Activated naive CD4-positive, alpha-beta T cell (primary cell): Measurements from ENCODE around the gene SYT6.

ENCODE experiments used
- DNase-seq, 4 experiments: peaks; one replicate each; lab custom pipeline; 2025; lab: John Stamatoyannopoulos, UW

The SYT6 gene, protein sequence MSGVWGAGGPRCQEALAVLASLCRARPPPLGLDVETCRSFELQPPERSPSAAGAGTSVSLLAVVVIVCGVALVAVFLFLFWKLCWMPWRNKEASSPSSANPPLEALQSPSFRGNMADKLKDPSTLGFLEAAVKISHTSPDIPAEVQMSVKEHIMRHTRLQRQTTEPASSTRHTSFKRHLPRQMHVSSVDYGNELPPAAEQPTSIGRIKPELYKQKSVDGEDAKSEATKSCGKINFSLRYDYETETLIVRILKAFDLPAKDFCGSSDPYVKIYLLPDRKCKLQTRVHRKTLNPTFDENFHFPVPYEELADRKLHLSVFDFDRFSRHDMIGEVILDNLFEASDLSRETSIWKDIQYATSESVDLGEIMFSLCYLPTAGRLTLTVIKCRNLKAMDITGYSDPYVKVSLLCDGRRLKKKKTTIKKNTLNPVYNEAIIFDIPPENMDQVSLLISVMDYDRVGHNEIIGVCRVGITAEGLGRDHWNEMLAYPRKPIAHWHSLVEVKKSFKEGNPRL

GRCh38 chr1:114153261-114154145, at the start of gene SYT6:
SYT6 (minus strand) TSS chr1:114153869; CDS start chr1:114153772, 97 bp downstream.
- DNase-seq: no peak

- no peak for DNase-seq
Measured at GRCh38 chr1:114201486-114201885, 47.8 kb upstream of the SYT6 start.

GRCh38 chr1:114199017-114199594, 45.4 kb upstream of the SYT6 start:
- no peak for DNase-seq

DNA sequence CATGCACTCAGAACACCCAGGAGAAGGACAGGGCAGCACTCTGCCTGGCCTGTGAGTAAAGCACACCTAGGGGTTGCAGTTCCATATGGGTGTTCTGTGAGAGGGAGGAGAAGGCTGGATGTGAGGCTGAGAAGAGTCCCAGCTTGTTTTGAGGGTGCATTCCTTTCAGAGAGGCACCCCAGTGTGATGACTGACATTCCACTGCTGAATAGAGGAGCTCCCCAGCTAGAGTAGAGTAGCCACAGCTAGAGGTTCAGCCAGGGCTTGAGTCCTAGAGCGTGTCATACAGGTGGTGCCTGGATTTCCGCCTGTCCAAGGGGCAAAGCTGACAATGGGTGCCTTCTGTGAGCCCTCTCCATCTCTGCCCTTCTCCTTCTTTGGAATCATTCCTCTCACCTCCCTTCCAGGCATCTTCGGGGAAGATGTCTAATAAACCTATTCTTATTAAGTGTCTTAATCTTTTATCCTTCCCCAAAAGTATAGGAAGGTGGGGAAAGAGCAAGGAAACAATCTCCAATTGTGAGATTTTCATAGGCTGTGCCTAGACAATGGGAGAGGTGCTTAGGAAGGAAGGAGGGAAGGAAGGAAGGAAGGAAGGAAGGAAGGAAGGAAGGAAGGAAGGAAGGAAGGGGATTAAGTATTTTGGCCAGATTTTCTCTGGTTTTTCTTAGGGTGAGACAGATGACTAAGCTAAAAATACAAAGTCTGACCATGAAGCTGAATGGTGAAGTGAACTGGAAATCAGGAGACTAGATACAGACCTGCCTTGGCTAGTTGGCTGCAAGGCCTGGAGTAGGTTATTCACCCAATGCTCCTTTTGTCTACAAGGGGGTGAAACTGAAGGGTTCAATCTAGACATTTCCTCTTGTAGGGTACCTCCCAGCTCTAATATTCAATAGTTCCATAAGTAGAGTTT, 43.6 kb upstream of the SYT6 start:
- DNase-seq: no peak

DNA sequence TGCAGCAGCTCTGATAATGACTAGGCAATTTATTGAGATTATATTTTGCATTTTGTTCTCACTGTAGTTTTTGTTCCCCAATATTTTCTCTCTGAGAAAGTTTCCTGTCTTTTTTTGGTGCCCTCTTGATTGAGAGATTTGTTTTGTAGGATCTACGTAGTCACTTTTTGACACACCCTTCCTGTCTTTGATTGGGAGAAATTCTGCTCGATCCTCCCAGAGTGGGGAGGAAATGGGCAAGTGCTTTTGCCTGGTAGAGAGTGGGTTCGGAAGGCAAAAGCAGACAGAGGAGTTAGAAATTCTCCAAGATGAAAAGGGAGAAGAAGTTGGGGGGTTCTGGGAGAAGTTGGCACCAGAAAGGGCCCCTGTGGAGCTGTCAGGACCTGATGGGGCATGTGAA, 42.1 kb upstream of the SYT6 start:
- DNase-seq: no peak

GRCh38 chr1:114192328-114192727, 38.7 kb upstream of the SYT6 start:
- DNase-seq: no peak

DNA sequence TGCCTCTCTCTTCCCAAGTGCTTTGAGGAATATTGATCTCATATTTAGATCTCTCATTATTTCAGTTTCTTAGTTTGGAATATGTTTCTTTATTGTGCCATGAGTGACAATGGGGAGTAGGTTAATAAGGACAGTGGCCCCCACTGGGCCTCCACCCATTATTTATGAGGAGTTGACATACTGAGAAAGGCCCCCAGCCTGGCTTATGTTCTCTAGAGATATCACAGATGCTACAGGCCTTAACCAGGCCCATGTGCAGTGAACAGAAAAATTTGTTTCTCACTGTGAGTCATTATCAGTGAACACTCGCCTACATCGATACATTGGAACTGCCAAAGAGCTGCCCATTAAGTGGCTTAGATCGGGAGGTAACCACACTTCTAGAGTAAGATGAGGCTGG, 35.7 kb upstream of the SYT6 start:
- DNase-seq: no peak

DNA sequence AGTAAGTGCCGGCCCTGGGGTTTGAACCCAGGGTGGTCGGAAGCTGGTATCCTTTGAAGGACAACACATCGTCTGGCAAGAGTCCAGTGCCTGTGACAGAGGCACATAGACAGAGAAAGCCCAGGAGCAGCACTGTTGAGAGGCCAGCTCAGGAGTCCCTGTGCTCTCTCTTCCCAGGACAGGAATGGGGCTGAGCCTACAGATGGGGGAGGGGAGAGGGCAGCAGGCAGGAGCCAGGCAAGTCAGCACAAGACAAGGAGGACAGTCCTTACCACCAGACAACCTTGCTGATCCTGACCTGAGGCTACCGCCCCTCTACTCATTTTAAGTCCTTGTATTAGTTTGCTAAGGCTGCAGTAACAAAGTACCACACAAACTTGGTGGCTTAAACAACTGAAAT, 27.7 kb upstream of the SYT6 start:
- no peak for DNase-seq

DNA sequence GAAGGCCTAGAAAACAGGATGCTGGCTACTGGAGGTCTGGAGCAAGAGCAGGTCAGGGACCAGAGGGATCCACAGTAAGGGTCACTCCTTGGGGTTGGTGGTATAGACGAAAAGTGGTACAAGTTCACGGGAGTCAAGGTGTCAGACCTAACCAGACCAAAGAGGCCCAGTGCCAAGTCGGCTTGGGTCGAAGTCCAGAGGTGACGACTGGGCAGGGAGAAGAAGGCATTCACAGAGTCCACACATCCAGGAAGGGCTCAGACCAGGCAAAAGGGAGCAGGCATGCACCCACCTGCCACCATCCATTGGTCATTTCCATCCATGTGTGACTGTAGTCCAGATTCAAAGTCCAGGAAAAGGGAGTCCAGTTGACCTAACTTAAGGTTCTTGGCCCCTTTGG, 27.1 kb upstream of the SYT6 start:
- DNase-seq: no peak

- DNase-seq: no peak
Measured at GRCh38 chr1:114178936-114179335, 25.3 kb upstream of the SYT6 start.

DNA sequence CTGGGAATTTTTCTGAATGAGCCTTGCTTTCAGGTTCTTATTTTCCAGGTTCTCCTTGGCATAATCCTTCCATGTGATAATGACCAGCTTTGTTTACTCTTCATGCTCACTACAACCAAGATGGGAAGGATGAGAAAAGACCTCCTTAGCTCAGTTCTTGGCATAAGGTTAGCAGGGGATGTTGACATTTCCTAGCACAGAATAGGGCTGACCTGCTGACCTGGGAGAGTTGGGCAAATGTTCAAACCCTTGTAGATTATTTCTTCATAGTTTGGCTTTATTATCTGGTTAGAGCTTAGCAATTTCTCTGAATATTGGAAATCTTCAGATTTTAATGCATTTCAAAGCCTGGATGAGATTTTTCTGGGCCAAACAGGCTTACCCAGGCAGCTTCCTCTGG, 23.6 kb upstream of the SYT6 start:
- no peak for DNase-seq

- DNase-seq: no peak
Measured at GRCh38 chr1:114176366-114176765, 22.7 kb upstream of the SYT6 start.

GRCh38 chr1:114173680-114174079, 20.0 kb upstream of the SYT6 start:
- DNase-seq: no peak

DNA sequence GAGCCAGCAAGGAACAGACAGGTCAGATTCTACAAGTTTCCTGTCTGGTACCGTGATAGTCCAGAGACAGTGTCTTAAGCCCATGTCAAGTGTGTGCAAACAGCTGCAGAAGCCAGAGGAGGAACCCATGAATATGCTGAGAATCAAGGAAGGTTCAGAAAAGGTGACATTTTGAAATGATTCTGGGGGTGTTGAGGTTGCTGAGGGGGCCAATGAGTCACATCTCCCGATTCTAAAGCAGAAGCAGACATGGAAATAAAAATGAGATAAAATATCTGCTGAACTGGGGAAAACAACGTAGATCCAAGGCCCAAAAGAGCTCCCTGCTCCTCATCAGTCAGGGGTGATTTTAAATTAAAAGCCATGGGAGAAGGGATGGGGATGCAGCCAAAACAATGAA, 15.8 kb upstream of the SYT6 start:
- DNase-seq: no peak

- DNase-seq: no peak
Measured at GRCh38 chr1:114167226-114167625, 13.6 kb upstream of the SYT6 start.

DNA sequence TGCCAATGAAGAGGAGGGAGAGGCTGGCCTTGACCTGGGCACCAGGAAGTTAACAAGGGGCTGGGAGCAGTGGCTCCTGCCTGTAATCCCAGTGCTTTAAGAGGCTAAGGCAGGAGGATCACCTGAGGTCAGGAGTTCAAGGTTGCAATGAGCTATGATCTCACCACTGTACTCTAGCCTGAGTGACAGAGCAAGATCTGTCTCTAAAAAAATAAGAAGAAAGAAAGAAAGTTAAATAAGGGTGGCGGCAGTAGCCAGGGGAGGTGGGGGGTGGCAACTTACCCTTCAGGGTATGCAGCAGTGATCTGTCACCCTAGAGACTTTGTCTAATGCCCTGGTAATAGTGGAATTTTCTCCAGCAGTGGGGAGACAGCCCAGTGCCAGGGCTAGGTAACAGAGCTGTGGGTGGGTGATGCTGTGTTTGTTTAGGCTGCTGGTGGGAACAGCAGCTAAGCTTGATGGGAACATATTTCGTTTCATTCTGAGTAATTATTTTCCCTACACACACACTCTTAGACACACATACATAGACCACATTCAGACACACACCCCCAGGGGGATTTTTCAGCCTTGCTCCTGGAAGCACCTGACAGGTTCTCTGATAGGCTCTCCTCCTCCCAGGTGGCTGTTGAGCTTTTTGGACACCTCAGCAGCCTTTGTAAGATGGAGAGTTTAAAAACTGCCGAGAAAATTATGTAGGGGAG, 11.3 kb upstream of the SYT6 start:
- no peak for DNase-seq

GRCh38 chr1:114159941-114160340, 6.3 kb upstream of the SYT6 start:
- DNase-seq: no peak

DNA sequence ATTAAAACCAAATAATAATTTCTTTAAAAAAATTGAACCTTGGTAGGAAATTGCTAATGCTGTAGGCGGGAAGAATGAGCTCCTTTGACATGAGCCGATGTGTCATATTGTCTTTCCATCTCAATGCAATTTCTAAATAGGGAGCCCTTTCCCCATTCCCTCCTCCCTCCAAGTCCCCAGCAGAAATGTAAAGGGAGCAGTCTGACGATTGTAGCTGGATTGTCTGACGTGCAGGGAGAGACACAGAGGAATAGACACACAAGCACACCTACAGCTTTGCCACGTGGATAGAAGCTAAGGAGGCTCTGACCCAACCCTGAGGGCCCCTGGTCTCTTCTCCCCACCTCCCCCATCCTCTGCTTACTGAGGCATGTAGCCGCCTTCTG, 3.6 kb upstream of the SYT6 start:
- no peak for DNase-seq

DNA sequence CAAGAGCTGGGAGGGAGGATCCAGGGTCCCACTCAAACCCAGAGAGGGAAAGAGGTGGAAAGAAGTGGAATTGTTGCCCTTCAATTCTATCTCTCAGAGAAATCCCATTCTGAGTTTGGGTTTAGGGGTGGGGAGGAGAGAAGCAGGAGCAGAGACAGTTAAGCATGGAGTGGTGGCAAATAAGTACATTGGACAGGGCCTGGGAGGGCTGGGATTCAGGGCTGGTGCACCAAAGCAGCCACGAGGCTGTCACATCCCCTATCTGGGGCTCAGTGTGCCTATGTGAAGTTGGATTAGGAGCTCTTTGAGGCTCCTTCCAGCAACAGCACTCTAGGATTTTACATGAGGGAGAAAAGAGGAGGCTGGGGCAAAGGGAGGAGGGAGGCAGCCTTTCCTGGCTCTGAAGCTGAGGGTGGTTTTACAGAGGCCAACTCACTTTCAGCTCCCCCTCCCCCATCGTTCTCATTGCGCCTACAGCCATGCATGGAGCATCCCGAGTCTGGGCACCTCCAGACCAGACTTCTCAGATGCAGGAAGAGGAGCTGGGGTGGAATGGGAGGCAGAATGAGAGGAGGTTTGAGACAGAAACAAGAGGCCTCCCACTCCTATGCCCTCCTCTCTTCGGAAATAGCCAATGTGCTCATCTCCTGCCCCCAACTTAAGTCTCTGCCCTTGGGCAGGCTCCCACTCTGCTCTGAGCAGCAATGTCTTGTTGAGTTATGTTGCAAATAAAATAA, 3.0 kb upstream of the SYT6 start:
- DNase-seq: no peak

DNA sequence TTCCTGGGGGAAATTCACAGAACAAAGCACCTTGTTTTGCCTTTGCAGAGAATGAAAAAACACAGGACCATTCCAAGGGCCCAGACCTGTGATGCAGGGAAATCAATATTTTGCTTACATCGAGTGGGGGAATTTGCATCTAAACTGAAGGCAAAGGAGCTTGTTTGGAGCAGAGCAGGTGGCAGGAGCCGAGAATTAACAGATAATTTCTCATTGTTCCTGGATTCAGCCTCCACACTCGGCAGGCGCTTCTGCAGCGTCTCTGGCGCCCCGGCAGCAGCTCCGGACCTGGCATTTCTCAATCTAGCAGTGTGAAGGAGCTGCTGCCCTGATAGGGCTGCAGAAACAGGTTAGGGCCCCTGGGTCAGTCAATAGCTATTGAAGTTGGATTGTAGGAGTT, 2.0 kb upstream of the SYT6 start:
- DNase-seq: no peak
